Medulla oblongata (tissue), 1 donor: ENCODE data around the gene LRIT3.
"Not testable (repeated sequence)": the region's sequence is repeated elsewhere in the genome, so short reads cannot be mapped to it uniquely, and the experiment has no call there.

ENCODE experiments used
- DNase-seq: peaks from one replicate; pipeline ENCODE4 v3.0.0-alpha.2; 2015; ENCODE audit errors: extremely low spot score

The LRIT3 gene

GRCh38 chr4:109848501-109848900 lies 594 bp downstream of the LRIT3 start:
- DNase-seq, result no peak

- no peak for DNase-seq
Measured at GRCh38 chr4:109850601-109851000, 2.7 kb downstream of the LRIT3 start.

GRCh38 chr4:109859426-109860300 lies 11.8 kb downstream of the LRIT3 start:
- not testable (repeated sequence) for DNase-seq

DNA sequence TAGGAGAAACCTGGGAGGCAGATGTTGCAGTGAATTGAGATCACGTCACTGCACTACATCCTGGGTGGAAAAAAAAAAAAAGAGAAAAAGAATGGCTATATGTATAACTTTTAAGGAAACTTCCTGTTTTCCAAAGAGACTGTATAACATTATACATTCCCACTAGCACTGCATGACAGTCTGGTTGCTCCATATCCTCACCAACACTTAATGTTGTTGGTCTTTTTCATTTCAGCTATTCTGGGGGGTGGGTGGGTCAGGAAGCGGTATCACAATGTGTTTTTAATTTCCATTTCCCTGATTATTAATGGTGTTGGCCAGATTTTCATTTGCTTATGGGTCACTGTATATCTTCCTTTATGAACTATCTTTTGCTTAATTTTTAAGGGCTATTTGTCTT lies 13.4 kb downstream of the LRIT3 start:
- no peak for DNase-seq

DNA sequence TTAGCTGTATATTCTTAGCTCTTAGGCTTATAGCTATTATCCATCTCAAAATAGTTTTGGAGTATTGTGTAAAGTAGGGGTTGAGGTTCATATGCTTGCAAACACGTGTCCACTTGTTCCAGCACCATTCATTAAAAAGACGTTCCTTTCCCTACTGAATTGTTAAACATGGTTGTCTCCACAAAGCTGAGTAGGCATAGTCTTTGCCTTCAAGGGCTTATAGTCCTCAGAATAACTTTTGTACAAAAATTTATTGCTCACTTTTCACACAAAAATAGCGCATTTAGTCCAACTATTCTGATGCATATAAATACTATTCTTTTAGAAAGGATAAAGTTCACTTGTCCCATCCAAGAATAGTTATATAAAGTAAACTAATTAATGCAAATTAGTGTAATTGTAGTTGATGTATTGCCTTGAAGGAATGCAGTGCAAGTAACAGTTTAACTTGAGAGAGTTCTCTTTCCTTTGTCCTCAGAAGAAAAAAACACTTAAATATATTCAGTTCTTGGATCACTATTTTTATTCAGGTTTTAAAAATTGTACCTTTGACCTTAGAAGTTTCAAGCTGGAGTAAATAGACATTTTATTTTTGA lies 14.1 kb downstream of the LRIT3 start:
- no peak for DNase-seq

DNA sequence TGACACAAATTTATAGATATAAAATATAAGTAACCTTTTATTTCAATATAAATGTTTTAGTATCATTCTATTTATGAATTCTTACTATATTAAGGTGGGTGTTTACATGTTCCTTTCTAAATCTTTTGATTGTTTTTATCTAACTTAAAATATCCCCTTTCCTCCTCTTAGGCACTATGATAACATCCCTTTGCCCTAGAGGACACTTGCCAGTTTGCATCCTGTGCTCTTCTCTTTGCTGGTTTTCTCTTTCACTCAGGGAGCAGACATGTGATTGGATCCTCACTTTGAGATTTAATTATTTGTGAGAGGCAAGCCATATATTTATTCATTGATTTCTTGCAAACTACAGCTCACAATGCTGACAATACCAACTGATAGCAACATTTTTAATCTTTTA lies 16.2 kb downstream of the LRIT3 start:
- no peak for DNase-seq

DNA sequence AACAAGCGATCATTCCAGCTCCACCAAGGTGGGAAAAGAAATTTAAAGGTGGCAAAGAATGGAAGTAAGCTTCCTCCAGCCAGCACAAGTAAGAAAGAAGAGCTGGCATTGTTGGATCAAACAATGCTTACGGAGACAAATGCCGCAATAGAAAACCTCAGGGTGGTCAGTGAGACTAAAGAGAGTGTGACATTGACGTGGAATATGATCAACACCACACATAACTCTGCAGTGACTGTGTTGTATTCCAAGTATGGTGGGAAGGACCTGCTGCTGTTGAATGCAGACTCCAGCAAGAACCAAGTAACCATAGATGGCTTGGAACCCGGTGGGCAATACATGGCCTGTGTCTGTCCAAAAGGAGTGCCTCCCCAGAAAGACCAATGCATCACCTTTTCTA lies 22.2 kb downstream of the LRIT3 start:
- DNase-seq, result no peak

- DNase-seq, result no peak
Measured at GRCh38 chr4:109872065-109872464, 24.2 kb downstream of the LRIT3 start.

- no peak for DNase-seq
Measured at GRCh38 chr4:109872950-109873656, 25.2 kb downstream of the LRIT3 start.

- DNase-seq, result no peak
Measured at GRCh38 chr4:109873791-109874514, 26.0 kb downstream of the LRIT3 start.

- DNase-seq, result no peak
Measured at GRCh38 chr4:109875106-109875505, 27.2 kb downstream of the LRIT3 start.

DNA sequence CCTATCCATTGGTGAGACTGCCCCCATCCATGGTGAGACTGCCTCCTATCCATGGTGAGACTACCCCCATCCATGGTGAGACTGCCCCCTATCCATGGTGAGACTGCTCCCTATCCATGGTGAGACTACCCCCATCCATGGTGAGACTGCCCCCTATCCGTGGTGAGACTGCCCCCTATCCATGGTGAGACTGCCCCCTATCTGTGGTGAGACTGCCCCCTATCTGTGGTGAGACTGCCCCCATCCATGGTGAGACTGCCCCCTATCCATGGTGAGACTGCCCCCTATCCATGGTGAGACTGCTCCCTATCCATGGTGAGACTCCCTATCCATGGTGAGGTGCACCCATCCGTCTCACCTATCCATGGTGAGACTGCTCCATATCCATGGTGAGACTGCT lies 27.6 kb downstream of the LRIT3 start:
- DNase-seq, result not testable (repeated sequence)

DNA sequence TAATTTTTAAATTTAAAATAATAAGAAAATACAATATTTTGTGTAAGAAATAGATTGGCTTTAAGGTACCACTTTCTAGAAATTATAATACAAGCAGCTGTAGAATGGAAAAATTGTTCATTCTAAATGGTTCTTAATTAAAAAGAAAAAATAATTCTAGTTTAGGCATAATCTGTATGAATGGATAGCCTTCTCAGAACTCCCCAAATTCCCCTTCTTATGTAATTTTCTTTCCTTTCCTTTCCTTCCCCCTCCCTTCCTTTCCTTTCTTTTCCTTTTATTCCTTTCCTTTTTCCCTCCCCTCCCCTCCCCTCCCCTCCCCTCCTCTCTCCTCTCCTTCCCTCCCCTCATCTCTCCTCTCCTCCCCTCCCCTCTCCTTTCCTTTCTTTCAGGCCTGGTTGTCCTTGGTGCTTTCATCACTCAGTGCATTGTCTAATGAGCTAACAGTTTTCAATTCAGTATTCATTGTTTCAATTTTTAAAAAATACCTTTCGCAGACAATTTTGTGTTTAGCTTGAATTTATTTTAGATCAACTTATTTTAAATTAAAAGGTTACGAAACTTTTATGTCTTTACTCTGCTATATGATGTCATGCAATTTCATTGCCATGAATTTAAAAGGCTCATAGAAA lies 28.8 kb downstream of the LRIT3 start:
- no peak for DNase-seq

DNA sequence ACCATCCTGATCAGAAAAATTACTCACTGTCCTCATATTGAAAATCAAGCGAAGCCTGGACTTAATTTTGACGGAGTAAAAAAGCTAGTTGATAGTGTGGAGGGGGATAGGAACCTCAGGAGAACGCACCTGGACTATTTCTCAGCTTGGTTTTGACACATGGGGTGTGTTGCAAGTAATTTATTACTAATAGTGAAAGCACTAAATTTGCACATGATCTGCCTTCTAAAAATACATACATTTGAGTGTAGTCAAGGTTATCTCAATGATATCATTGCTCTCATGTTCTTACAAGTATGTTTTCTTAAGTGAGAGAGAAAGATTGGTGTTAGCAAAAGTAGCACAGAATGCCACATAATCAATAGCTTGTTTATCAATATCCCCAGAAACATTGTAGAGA lies 29.5 kb downstream of the LRIT3 start:
- no peak for DNase-seq

GRCh38 chr4:109878355-109878754 lies 30.4 kb downstream of the LRIT3 start:
- no peak for DNase-seq

- DNase-seq, result no peak
Measured at GRCh38 chr4:109879081-109879480, 31.2 kb downstream of the LRIT3 start.

GRCh38 chr4:109879636-109880314 lies 31.9 kb downstream of the LRIT3 start:
- no peak for DNase-seq

GRCh38 chr4:109886303-109886702 lies 38.4 kb downstream of the LRIT3 start:
- no peak for DNase-seq

DNA sequence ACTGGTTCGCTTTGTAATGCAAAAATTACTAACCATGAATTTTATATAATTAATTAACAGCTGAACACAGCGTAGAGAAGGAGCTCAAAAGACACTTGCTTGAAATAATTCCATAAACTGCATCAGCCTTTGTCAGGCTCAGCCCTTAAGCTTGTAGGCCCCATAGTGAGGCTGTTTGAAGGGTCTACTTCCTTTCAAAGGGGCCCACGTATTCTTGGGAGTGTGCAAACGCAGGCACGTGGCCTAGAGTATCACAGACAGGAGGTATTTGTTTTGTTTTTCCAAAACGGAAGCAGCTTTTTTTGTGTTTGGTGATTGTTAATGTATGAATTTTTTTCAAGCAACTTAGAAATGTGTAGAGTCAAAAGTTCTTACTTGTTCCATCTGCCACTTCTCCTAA lies 39.2 kb downstream of the LRIT3 start:
- no peak for DNase-seq

DNA sequence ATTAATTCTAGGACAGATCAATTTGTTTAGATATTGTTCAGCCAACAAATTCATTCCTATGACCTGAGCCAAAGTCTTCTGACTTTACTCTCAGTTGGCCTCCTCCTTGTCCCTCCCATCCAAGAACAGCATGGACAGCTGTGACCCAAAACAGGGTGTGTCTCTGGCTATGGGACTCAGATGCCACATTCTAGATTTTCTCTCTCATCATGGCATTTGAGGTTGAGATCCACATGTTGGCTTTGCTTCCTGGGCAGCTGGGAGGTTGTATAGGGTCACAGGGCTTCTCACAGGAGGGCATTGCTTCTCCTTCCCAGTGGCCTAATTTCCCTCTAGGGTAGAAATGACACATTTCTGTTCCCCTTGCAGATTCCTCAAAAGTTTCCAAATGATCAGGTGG lies 42.2 kb downstream of the LRIT3 start:
- no peak for DNase-seq
